Peyer's patch (tissue), 4 donors: ENCODE measurements around the gene PDZD7. TPM values are rescaled to one million over a fixed set of nuclear protein-coding genes. Genes with fewer than 3 reads are reported as not detected.

Experiments
- DNase-seq, 3 donors: peaks; one replicate each; pipeline ENCODE4 v3.0.0-alpha.2; 2017 to 2019
- H3K27ac ChIP-seq, 4 donors: fragments of 200-600 bp; sonication (generic); one replicate each; pipeline ENCODE4 v1.5.1; 2016 to 2019
- H3K27me3 ChIP-seq, 2 donors: fragments of 200-600 bp; sonication (generic); one replicate each; pipeline ENCODE4 v1.5.1; 2019
- H3K36me3 ChIP-seq, 3 donors: fragments of 200-600 bp; sonication (generic); one replicate each; pipeline ENCODE4 v1.5.1; 2016 to 2019
- H3K4me1 ChIP-seq, 4 donors: fragments of 200-600 bp; sonication (generic); one replicate each; pipeline ENCODE4 v1.5.1; 2016 to 2019
- H3K4me3 ChIP-seq, 4 donors: fragments of 200-600 bp; sonication (generic); 1 replicate in 3 of 4; 2 replicates in 1 of 4; pipeline ENCODE4 v1.5.1; 2016 to 2019; ENCODE audit warnings: mild to moderate bottlenecking in 1 of 4
- H3K9me3 ChIP-seq, 4 donors: fragments of 200-600 bp; sonication (generic); one replicate each; pipeline ENCODE4 v1.5.1; 2016 to 2019; ENCODE audit warnings: mild to moderate bottlenecking in 1 of 4
- POLR2A ChIP-seq, 2 donors: fragments of 450-650 bp; IDR thresholded peaks; one replicate each; pipeline ENCODE4 v1.5.1; 2017; ENCODE audit warnings: antibody characterized with exemption in 2 of 2, mild to moderate bottlenecking in 2 of 2, moderate library complexity in 2 of 2
- total RNA-seq, 4 donors: library from RNA; depleted of rRNA; stranded (reverse); fragments of >200 nt; gene quantifications; one replicate each; pipeline ENCODE4 v1.1.0, GENCODE V29; 2016
- TF ChIP-seq, protein P1 (sequence below), 6 experiments: fragments of 450-650 bp in 4 of 6; fragments of 200-600 bp in 2 of 6; sonication (generic) in 1 of 6; IDR thresholded peaks; one replicate each; pipeline ENCODE4 v1.5.1; 2017 to 2019; ENCODE audit warnings: antibody characterized with exemption in 6 of 6, mild to moderate bottlenecking in 3 of 6, moderate library complexity in 1 of 6

Gene PDZD7
- total RNA-seq, 4 donors from 2014 or later = 0.83 to 58.7 (median 51.3) TPM

- Histone ChIP-seq H3K4me3 (peak within 1 kb of the TSS; percentile 41 to 78 (median 66)), H3K27ac (peak within 1 kb of the TSS; percentile 26 to 91 (median 86)), H3K4me1 (peaks cover 0 to 22% (median 7%) of the 10 kb centered on the region in 4 donors), H3K27me3 (no peaks in the 10 kb centered on the region), H3K9me3 (no peaks in the 10 kb centered on the region), H3K36me3 (peaks cover 0 to 15% (median 0%) of the 10 kb centered on the region in 3 donors)
- DNase-seq = peak; percentile 42 to 79 (median 74)
- TF ChIP-seq POLR2A (IDR thresholded peaks at IDR 0.05) = peak in 1 of 2 donors; percentile 13
- TF ChIP-seq, protein P1, sequence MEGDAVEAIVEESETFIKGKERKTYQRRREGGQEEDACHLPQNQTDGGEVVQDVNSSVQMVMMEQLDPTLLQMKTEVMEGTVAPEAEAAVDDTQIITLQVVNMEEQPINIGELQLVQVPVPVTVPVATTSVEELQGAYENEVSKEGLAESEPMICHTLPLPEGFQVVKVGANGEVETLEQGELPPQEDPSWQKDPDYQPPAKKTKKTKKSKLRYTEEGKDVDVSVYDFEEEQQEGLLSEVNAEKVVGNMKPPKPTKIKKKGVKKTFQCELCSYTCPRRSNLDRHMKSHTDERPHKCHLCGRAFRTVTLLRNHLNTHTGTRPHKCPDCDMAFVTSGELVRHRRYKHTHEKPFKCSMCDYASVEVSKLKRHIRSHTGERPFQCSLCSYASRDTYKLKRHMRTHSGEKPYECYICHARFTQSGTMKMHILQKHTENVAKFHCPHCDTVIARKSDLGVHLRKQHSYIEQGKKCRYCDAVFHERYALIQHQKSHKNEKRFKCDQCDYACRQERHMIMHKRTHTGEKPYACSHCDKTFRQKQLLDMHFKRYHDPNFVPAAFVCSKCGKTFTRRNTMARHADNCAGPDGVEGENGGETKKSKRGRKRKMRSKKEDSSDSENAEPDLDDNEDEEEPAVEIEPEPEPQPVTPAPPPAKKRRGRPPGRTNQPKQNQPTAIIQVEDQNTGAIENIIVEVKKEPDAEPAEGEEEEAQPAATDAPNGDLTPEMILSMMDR (IDR thresholded peaks at IDR 0.05) = peak in 5 of 6 experiments; percentile 51 to 77 (median 73)
Measured at GRCh38 chr10:100969187-100970075, 61.5 kb downstream of the PDZD7 start, which contains the start of gene SEMA4G. Gene SEMA4G, plus strand, starts transcription at chr10:100969504. Its CDS starts 3,409 bp downstream, at chr10:100972913.

DNA sequence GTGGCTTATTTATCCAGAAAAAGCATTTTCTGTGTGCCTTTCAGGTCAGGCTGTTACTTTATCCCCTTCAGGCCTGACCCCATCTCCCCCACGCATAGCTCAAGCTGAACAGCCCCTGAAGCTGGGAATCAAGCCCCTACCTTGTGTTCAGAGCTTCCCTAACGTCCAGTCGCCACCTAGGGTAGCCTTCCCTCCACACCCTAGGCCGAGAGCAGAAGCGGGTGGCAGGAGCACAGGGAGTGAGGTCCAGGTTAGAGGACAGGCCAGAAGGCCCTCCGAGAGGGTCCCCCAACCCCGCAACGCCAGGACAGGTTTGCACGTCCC lies 62.1 kb downstream of the PDZD7 start:
- Histone ChIP-seq H3K27me3 (no peaks in the 10 kb centered on the region), H3K4me3 (peak overlapping the region; percentile 41 to 78 (median 66)), H3K27ac (peak overlapping the region in 2 of 4 donors; percentile 87 to 91), H3K9me3 (no peaks in the 10 kb centered on the region), H3K4me1 (peaks cover 0 to 22% (median 7%) of the 10 kb centered on the region in 4 donors), H3K36me3 (peaks cover 0 to 13% (median 0%) of the 10 kb centered on the region in 3 donors)
- DNase-seq = peak in 1 of 3 donors; percentile 0
- TF ChIP-seq, protein P1 (IDR thresholded peaks at IDR 0.05) = no peak
- TF ChIP-seq POLR2A (IDR thresholded peaks at IDR 0.05) = no peak

DNA sequence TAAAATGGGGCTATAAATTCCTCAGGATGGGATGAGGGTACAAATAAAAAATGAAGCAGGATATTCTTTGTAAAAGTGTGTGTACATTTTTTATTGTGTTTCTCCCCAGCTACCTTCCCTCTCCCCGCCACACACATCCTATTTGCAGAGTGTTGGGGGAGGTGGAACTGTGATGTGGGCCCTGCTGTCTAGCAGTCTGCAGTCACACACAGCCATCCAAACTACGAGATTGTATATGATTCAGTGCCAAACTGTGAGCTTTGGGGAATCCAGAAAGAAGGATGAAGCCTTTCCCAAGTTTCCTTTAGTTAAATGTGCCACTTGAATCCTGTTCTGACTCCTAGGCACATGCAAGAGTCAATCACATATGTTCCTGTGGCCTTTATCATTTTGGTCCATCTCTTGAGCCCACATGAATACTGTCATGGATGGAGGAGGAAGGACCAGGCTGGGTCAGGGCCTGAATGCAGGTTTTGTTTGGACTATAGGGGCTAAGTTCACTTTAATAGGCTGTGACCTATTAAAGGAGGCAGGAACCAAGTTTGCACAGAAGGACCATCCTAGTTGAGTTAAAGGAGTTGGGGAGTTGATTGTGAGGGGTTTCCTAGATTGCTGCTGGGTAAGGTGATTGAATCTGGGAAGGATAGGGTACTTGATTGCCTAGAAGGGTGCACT lies 62.7 kb downstream of the PDZD7 start:
- Histone ChIP-seq H3K27ac (peak overlapping the region in 1 of 4 donors; percentile 91), H3K27me3 (no peaks in the 10 kb centered on the region), H3K9me3 (no peaks in the 10 kb centered on the region), H3K36me3 (peaks cover 0 to 9% (median 0%) of the 10 kb centered on the region in 3 donors), H3K4me3 (peak overlapping the region in 2 of 4 donors; percentile 77 to 78), H3K4me1 (peaks cover 0 to 22% (median 7%) of the 10 kb centered on the region in 4 donors)
- no peak for TF ChIP-seq POLR2A (IDR thresholded peaks at IDR 0.05)
- TF ChIP-seq, protein P1 (IDR thresholded peaks at IDR 0.05) = no peak
- DNase-seq = peak in 1 of 3 donors; percentile 3

DNA sequence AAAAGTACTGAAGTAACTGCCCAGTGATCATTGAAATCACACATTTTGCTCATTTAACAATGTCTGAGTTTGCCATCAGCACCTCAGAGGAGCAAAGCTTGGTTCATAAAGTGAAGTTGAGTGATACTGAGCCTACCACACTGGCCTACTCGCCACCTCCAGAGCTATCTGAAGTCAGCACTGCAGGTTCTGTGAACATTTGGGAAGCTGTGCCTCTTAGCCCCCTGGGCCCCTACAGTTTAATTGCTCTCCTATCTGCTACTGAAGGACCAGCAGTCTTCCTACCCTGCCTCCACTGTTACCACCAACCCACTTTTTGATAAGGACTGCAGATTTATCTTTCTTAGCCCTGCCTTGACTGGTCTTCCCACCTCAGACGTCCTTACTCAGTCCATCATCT lies 63.6 kb downstream of the PDZD7 start:
- DNase-seq = peak in 1 of 3 donors; percentile 1
- H3K9me3 ChIP-seq = no peaks in the 10 kb centered on the region
- H3K36me3 ChIP-seq = peaks cover 0 to 17% (median 0%) of the 10 kb centered on the region in 3 donors
- no peak overlapping the region for H3K27ac ChIP-seq
- TF ChIP-seq POLR2A (IDR thresholded peaks at IDR 0.05) = no peak
- TF ChIP-seq, protein P1 (IDR thresholded peaks at IDR 0.05) = no peak
- peaks cover 0 to 19% (median 7%) of the 10 kb centered on the region in 4 donors for H3K4me1 ChIP-seq
- no peaks in the 10 kb centered on the region for H3K27me3 ChIP-seq
- no peak overlapping the region for H3K4me3 ChIP-seq

GRCh38 chr10:100966887-100967286 lies 64.0 kb downstream of the PDZD7 start:
- Histone ChIP-seq H3K4me3 (no peak overlapping the region), H3K9me3 (no peaks in the 10 kb centered on the region), H3K27me3 (no peaks in the 10 kb centered on the region), H3K4me1 (peaks cover 0 to 15% (median 7%) of the 10 kb centered on the region in 4 donors), H3K27ac (no peak overlapping the region), H3K36me3 (peaks cover 0 to 21% (median 0%) of the 10 kb centered on the region in 3 donors)
- DNase-seq = peak in 1 of 3 donors; percentile 5
- TF ChIP-seq POLR2A (IDR thresholded peaks at IDR 0.05) = no peak
- TF ChIP-seq, protein P1 (IDR thresholded peaks at IDR 0.05) = no peak
